Prostate gland (tissue), 2 donors: ENCODE results near the gene GRB10.

Experiments
- CTCF ChIP-seq, 4 experiments: fragments of 200-600 bp in 2 of 4; fragments of 450-650 bp in 2 of 4; sonication (generic) in 2 of 4; IDR thresholded peaks; 1 replicate in 3 of 4; 2 replicates in 1 of 4; pipeline ENCODE4 v1.5.1; 2016 to 2019; ENCODE audit warnings: antibody characterized with exemption in 4 of 4, mild to moderate bottlenecking in 2 of 4, moderate library complexity in 2 of 4
- POLR2A ChIP-seq: fragments of 450-650 bp; IDR thresholded peaks from one replicate; pipeline ENCODE4 v1.6.1; 2016; ENCODE audit warnings: antibody characterized with exemption, mild to moderate bottlenecking
- POLR2AphosphoS5 ChIP-seq: sonication (generic); formaldehyde crosslinking; IDR thresholded peaks from one replicate; pipeline ENCODE4 v1.6.1; 2017; ENCODE audit warnings: antibody characterized with exemption

- TF ChIP-seq POLR2A (no peak), CTCF (IDR thresholded peaks at IDR 0.05) (no peak), POLR2AphosphoS5 (no peak)
Observed at GRCh38 chr7:50735333-50735732, 47.4 kb downstream of the GRB10 start.
